ENCODE results near the gene OPA3. TPM values are rescaled to one million over a fixed set of nuclear protein-coding genes. Genes with fewer than 3 reads are reported as not detected.
A peak's percentile ranks its signal among the peaks of the same experiment; 100 is the strongest.

Gene OPA3
- total RNA-seq, 4 donors from 2014 or later, result 5.7 to 14.9 (median 11.6) TPM

- Histone ChIP-seq H3K4me3 (no peak overlapping the region), H3K36me3 (no peaks in the 10 kb centered on the region), H3K4me1 (peaks cover 0 to 4% (median 3%) of the 10 kb centered on the region in 3 donors), H3K27ac (no peak overlapping the region), H3K27me3 (no peaks in the 10 kb centered on the region), H3K9me3 (no peaks in the 10 kb centered on the region)
- TF ChIP-seq POLR2A (IDR thresholded peaks at IDR 0.05), result no peak
- TF ChIP-seq POLR2AphosphoS5 (IDR thresholded peaks at IDR 0.05), result no peak
- TF ChIP-seq CTCF (IDR thresholded peaks at IDR 0.05), result peak in 3 of 4 experiments; percentile 40 to 75 (median 48)
- peak; percentile 51 for ATAC-seq
- 44 to 51% methylated on average over 9 to 12 of the region's 15 CpGs for WGBS, 2 donors (ENCODE audit: low coverage in 1 of 2)
Observed at GRCh38 chr19:45569619-45570421, 14.8 kb downstream of the OPA3 start.

- no peaks in the 10 kb centered on the region for H3K27me3 ChIP-seq
- no CpG with 5 or more reads among the region's 3 CpGs for WGBS, 2 donors (ENCODE audit: low coverage in 1 of 2)
- no peaks in the 10 kb centered on the region for H3K36me3 ChIP-seq
- no peak overlapping the region for H3K27ac ChIP-seq
- peaks cover 0 to 4% (median 3%) of the 10 kb centered on the region in 3 donors for H3K4me1 ChIP-seq
- no peak for ATAC-seq
- no peaks in the 10 kb centered on the region for H3K9me3 ChIP-seq
- TF ChIP-seq POLR2AphosphoS5 (IDR thresholded peaks at IDR 0.05) (no peak), EP300 (IDR thresholded peaks at IDR 0.05) (no peak), POLR2A (IDR thresholded peaks at IDR 0.05) (no peak)
- H3K4me3 ChIP-seq, result no peak overlapping the region
Observed at GRCh38 chr19:45568732-45569131, 15.9 kb downstream of the OPA3 start.

- Histone ChIP-seq H3K27ac (no peak overlapping the region), H3K4me1 (peaks cover 0 to 9% (median 3%) of the 10 kb centered on the region in 3 donors), H3K9me3 (no peaks in the 10 kb centered on the region), H3K36me3 (no peaks in the 10 kb centered on the region), H3K27me3 (no peaks in the 10 kb centered on the region), H3K4me3 (no peak overlapping the region)
- no peak for ATAC-seq
- 92 to 100% methylated on average over 1 to 2 of the region's 2 CpGs for WGBS, 2 donors (ENCODE audit: low coverage in 1 of 2)
- TF ChIP-seq POLR2A (IDR thresholded peaks at IDR 0.05) (no peak), POLR2AphosphoS5 (IDR thresholded peaks at IDR 0.05) (no peak), EP300 (IDR thresholded peaks at IDR 0.05) (no peak), CTCF (IDR thresholded peaks at IDR 0.05) (no peak)
Observed at GRCh38 chr19:45567609-45568008, 17.0 kb downstream of the OPA3 start.

- 68 to 80% methylated on average over 1 to 4 of the region's 5 CpGs for WGBS, 2 donors (ENCODE audit: low coverage in 1 of 2)
- no peak overlapping the region for H3K27ac ChIP-seq
Observed at GRCh38 chr19:45564131-45564780, 20.3 kb downstream of the OPA3 start.

More at GRCh38 chr19:45564131-45564780, 20.3 kb downstream of the OPA3 start:
- Histone ChIP-seq H3K4me3 (no peak overlapping the region), H3K27me3 (no peaks in the 10 kb centered on the region), H3K4me1 (peaks cover 0 to 8% (median 0%) of the 10 kb centered on the region in 3 donors), H3K36me3 (no peaks in the 10 kb centered on the region), H3K9me3 (no peaks in the 10 kb centered on the region)
- TF ChIP-seq EP300 (IDR thresholded peaks at IDR 0.05), result no peak
- no peak for TF ChIP-seq POLR2A (IDR thresholded peaks at IDR 0.05)
- no peak for TF ChIP-seq CTCF (IDR thresholded peaks at IDR 0.05)
- no peak for TF ChIP-seq POLR2AphosphoS5 (IDR thresholded peaks at IDR 0.05)
- ATAC-seq, result no peak
